ENCODE measurements around the gene ADGRD2. TPM values are rescaled to one million over a fixed set of nuclear protein-coding genes. Genes with fewer than 3 reads are reported as not detected.

Gene ADGRD2
- total and polyA plus RNA-seq, 9 of the 15 experiments (the other 6 are each of a cell fraction or from before 2014, with no cell fraction given), result not detected

- TF ChIP-seq ZNF280B (CRISPR knock-in tag; IDR thresholded peaks at IDR 0.05) (no peak), TEAD1 (CRISPR knock-in tag; IDR thresholded peaks at IDR 0.05) (peak in 1 of 2 experiments; percentile 82; a peak in 2 of 4 replicates), BACH1 (tag; IDR thresholded peaks at IDR 0.05) (no peak), REST (IDR thresholded peaks at IDR 0.05; ENCODE audit: borderline replicate concordance) (peak; percentile 73), REST (CRISPR knock-in tag; IDR thresholded peaks at IDR 0.05; ENCODE audit: low read depth) (no peak; the same call in 1 of the 2 replicates), PHTF2 (CRISPR knock-in tag; IDR thresholded peaks at IDR 0.05) (no peak), PKNOX1 (IDR thresholded peaks at IDR 0.05) (peak; percentile 56), JUNB (CRISPR knock-in tag; conservative IDR thresholded peaks at IDR 0.05) (no peak), ZNF75A (CRISPR knock-in tag; IDR thresholded peaks at IDR 0.05) (no peak), ZNF780A (CRISPR knock-in tag; IDR thresholded peaks at IDR 0.05) (no peak), PRPF4 (IDR thresholded peaks at IDR 0.05; ENCODE audit: insufficient read depth, low read depth, low read length, poor library complexity, severe bottlenecking) (no peak), THRA (IDR thresholded peaks at IDR 0.05) (no peak), TOE1 (IDR thresholded peaks at IDR 0.05; ENCODE audit: borderline replicate concordance) (peak; percentile 52; the same call in 1 of the 2 replicates), TOE1 (CRISPR knock-in tag; IDR thresholded peaks at IDR 0.05; ENCODE audit: borderline replicate concordance, low read depth) (no peak), ZNF316 (IDR thresholded peaks at IDR 0.05) (peak; percentile 54)
Measured at GRCh38 chr9:124415102-124415851, 35.0 kb upstream of the ADGRD2 start, which contains the start of gene PSMB7 (continued).

Measured in K562 (cell line).